Parathyroid adenoma (tissue), 2 donors: ENCODE measurements around the gene LRRK1.
A peak's percentile ranks its signal among the peaks of the same experiment; 100 is the strongest.

ENCODE experiments used
- H2AFZ ChIP-seq: fragments of 300-600 bp; sonication (generic); one replicate; pipeline ENCODE4 v1.7.0; 2017; ENCODE audit warnings: antibody characterized with exemption, mild to moderate bottlenecking
- H3K27ac ChIP-seq: fragments of 300-600 bp; sonication (generic); one replicate; pipeline ENCODE4 v1.7.0; 2017
- H3K27me3 ChIP-seq: fragments of 300-600 bp; sonication (generic); one replicate; pipeline ENCODE4 v1.7.0; 2017; ENCODE audit warnings: low read length; ENCODE audit not compliant: control insufficient read depth, insufficient read depth
- H3K36me3 ChIP-seq: fragments of 300-600 bp; sonication (generic); one replicate; pipeline ENCODE4 v1.7.0; 2017; ENCODE audit warnings: low read length; ENCODE audit not compliant: control insufficient read depth, insufficient read depth
- H3K4me1 ChIP-seq: fragments of 300-600 bp; sonication (generic); one replicate; pipeline ENCODE4 v1.7.0; 2017; ENCODE audit warnings: control low read depth
- H3K4me2 ChIP-seq: fragments of 300-600 bp; sonication (generic); one replicate; pipeline ENCODE4 v1.7.0; 2017; ENCODE audit warnings: low read length
- H3K4me3 ChIP-seq: fragments of 300-600 bp; sonication (generic); one replicate; pipeline ENCODE4 v1.7.0; 2017; ENCODE audit warnings: low read depth, low read length
- H3K79me2 ChIP-seq: fragments of 300-600 bp; sonication (generic); one replicate; pipeline ENCODE4 v1.7.0; 2017; ENCODE audit warnings: control low read depth
- H3K9ac ChIP-seq: fragments of 300-600 bp; sonication (generic); one replicate; pipeline ENCODE4 v1.7.0; 2017; ENCODE audit warnings: mild to moderate bottlenecking
- H3K9me3 ChIP-seq: fragments of 300-600 bp; sonication (generic); one replicate; pipeline ENCODE4 v1.7.0; 2017; ENCODE audit warnings: low read length; ENCODE audit not compliant: control insufficient read depth
- TF ChIP-seq, protein P1 (sequence below): fragments of 300-600 bp; sonication (generic); IDR thresholded peaks from one replicate; pipeline ENCODE4 v1.7.0; 2017; ENCODE audit warnings: antibody characterized with exemption, mild to moderate bottlenecking
- donor health status: primary hyperparathyroidism.

LRRK1 gene

DNA sequence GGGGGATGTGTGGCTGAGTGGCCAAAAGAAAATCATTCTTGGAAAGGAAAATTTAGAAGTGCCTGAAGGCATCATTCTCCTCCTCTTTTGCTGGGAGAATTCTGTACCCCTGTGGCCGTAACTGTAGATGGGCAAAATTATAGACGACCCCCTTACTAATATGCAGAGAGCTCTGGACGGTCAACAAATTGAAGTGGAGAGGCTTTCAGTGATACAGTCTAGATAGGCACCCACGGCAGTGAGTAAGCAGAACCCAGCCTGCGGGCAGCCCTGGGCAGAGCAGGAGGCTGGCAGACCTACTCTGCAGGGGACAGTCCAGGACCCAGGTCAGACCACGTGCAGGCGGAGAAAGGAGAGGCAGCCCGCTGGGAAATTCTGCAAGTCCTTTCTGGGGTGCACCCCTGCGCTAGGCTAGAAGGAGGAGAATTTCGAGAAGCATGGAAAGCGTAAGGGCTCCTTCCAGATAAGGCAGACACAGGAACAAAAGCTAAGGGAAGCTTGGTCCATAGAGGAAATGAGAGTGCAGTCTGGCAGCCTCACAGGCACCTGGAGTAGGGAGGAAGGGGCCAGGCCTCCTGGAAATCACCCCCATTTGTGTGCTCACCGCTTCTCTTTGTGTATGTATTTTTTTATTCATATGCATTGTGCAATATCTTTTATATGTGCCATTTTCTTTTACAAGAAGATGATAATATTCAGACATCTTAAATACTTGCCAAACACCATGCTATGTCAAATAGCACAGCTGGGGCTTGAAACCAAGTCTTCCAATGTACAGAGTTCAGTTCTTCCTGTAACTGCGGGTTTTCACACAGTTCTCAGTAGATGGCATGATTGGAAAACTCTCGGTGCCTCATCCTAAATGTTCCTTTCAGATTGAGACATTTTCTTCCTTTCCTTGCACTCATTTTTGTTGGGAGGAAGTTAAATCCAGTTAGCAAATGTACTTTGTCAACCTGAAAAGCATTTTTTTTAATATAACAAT lies 40.2 kb downstream of the LRRK1 start:
- no peaks in the 10 kb centered on the region for H3K36me3 ChIP-seq
- H3K27ac ChIP-seq: no peak overlapping the region
- TF ChIP-seq, protein P1, sequence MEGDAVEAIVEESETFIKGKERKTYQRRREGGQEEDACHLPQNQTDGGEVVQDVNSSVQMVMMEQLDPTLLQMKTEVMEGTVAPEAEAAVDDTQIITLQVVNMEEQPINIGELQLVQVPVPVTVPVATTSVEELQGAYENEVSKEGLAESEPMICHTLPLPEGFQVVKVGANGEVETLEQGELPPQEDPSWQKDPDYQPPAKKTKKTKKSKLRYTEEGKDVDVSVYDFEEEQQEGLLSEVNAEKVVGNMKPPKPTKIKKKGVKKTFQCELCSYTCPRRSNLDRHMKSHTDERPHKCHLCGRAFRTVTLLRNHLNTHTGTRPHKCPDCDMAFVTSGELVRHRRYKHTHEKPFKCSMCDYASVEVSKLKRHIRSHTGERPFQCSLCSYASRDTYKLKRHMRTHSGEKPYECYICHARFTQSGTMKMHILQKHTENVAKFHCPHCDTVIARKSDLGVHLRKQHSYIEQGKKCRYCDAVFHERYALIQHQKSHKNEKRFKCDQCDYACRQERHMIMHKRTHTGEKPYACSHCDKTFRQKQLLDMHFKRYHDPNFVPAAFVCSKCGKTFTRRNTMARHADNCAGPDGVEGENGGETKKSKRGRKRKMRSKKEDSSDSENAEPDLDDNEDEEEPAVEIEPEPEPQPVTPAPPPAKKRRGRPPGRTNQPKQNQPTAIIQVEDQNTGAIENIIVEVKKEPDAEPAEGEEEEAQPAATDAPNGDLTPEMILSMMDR: no peak
- H3K79me2 ChIP-seq: no peaks in the 10 kb centered on the region
- H3K4me2 ChIP-seq: no peak overlapping the region
- no peaks in the 10 kb centered on the region for H3K4me1 ChIP-seq
- no peaks in the 10 kb centered on the region for H3K27me3 ChIP-seq
- H3K4me3 ChIP-seq: no peak overlapping the region
- no peak overlapping the region for H2AFZ ChIP-seq
- no peak overlapping the region for H3K9ac ChIP-seq
- no peaks in the 10 kb centered on the region for H3K9me3 ChIP-seq

GRCh38 chr15:100966997-100967396 lies 47.8 kb downstream of the LRRK1 start:
- Histone ChIP-seq H3K9ac (no peak overlapping the region), H3K27me3 (no peaks in the 10 kb centered on the region), H3K27ac (no peak overlapping the region), H3K36me3 (no peaks in the 10 kb centered on the region), H3K79me2 (no peaks in the 10 kb centered on the region), H3K9me3 (no peaks in the 10 kb centered on the region), H3K4me3 (no peak overlapping the region), H3K4me2 (no peak overlapping the region), H3K4me1 (no peaks in the 10 kb centered on the region), H2AFZ (no peak overlapping the region)
- TF ChIP-seq, protein P1: no peak

DNA sequence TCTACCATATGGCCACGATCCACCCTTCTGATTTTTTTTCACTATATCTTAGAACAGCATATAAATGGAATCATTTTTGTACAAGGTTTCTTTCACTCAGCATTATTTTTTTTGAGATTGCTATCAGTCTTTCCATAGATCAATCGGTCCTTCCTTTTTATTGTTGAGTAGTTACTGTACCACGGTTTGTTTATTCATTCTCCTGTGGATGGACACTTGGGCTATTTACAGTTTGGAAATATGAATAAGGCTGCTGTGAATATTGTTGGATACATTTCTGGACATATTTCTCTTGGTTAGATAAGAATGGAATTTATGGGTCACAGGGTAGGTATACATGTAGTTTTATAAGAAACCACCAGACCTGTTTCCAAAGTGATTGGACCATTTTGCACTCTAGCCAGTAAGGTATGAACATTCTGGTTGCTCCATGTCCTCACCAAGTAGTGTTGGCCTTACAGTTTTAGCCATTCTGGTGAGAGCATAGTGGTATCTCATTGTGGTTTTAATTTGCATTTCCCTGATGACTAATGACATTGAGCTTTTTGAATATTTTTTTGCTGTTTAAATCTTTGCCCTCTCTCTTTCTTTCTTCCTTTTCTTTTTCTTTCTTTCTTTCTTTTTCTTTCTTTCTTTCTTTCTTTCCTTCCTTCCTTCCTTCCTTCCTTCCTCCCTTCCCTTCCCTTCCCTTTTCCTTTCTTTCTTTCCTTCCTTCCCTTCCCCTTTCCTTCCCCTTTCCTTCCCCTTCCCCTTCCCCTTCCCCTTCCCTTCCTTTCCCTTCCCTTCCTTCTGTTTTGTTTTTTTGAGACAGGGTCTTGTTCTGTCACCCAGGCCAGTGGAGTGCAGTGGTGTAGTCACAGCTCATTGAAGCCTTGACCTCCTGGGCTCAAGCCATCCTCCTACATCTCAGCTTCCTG lies 49.2 kb downstream of the LRRK1 start:
- H3K27me3 ChIP-seq: no peaks in the 10 kb centered on the region
- TF ChIP-seq, protein P1: no peak
- no peak overlapping the region for H3K4me2 ChIP-seq
- no peaks in the 10 kb centered on the region for H3K4me1 ChIP-seq
- H3K9me3 ChIP-seq: no peaks in the 10 kb centered on the region
- H3K27ac ChIP-seq: no peak overlapping the region
- no peak overlapping the region for H3K9ac ChIP-seq
- no peak overlapping the region for H2AFZ ChIP-seq
- no peaks in the 10 kb centered on the region for H3K79me2 ChIP-seq
- no peaks in the 10 kb centered on the region for H3K36me3 ChIP-seq
- no peak overlapping the region for H3K4me3 ChIP-seq

DNA sequence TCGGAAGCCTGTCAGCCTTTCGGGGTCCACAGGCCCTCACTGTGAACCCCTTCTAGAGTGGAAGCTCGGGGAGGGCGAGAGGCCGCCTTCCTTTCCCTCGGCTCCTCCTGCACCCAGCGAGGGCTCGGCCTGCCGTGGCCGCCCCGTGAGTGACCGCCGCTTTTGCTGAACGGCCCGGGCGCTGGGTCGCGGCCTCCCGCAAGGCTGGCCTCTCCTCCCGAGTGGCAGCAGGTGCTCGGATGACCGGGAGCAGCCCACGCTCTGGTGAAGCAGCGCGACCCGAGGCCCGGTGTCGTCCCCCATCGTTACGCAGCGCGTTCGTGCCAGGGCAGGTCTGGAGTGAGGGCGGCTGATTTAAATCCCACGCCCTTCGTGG lies 53.8 kb downstream of the LRRK1 start:
- Histone ChIP-seq H3K79me2 (no peaks in the 10 kb centered on the region), H3K36me3 (no peaks in the 10 kb centered on the region), H3K4me1 (no peaks in the 10 kb centered on the region), H3K9me3 (no peaks in the 10 kb centered on the region), H3K9ac (no peak overlapping the region), H3K27me3 (no peaks in the 10 kb centered on the region), H3K27ac (no peak overlapping the region), H3K4me3 (peak overlapping the region; percentile 16), H3K4me2 (peak overlapping the region; percentile 9), H2AFZ (no peak overlapping the region)
- TF ChIP-seq, protein P1: no peak
